Muscle layer of colon (tissue), 2 donors: ENCODE data around the gene NINJ2.
"Not testable (repeated sequence)": the region's sequence is repeated elsewhere in the genome, so short reads cannot be mapped to it uniquely, and the experiment has no call there.

Source experiments
- H3K27ac ChIP-seq: one replicate; pipeline ENCODE4 v1.7.0; 2013; ENCODE audit warnings: low read depth, mild to moderate bottlenecking, low read length, moderate library complexity
- H3K27me3 ChIP-seq, 2 donors: one replicate each; pipeline ENCODE4 v1.7.0; 2013; ENCODE audit warnings: low read length in 2 of 2, mild to moderate bottlenecking in 2 of 2; ENCODE audit not compliant: insufficient read depth in 2 of 2, control insufficient read depth in 1 of 2
- H3K36me3 ChIP-seq: one replicate; pipeline ENCODE4 v1.7.0; 2013; ENCODE audit warnings: mild to moderate bottlenecking, low read length; ENCODE audit not compliant: insufficient read depth
- H3K4me1 ChIP-seq: one replicate; pipeline ENCODE4 v1.7.0; 2013; ENCODE audit warnings: mild to moderate bottlenecking, low read length; ENCODE audit not compliant: insufficient read depth
- H3K4me3 ChIP-seq, 2 donors: one replicate each; pipeline ENCODE4 v1.7.0; 2013; ENCODE audit warnings: low read length in 2 of 2, low read depth in 1 of 2, mild to moderate bottlenecking in 1 of 2, moderate library complexity in 1 of 2
- H3K9ac ChIP-seq: one replicate; pipeline ENCODE4 v1.7.0; 2013; ENCODE audit warnings: low read length
- H3K9me3 ChIP-seq: one replicate; pipeline ENCODE4 v1.7.0; 2013; ENCODE audit warnings: mild to moderate bottlenecking, low read length
- donor health status: abdominal sarcoma.
- donor health status: Adenocarcinoma of cecum.

Gene NINJ2

GRCh38 chr12:663293-663871 is at the start of gene NINJ2:
Gene NINJ2 (minus strand): TSS chr12:663445. CDS start chr12:663360, 85 bp downstream.
- no peak within 1 kb of the TSS for H3K9ac ChIP-seq
- H3K4me1 ChIP-seq: peaks cover 13% of the 10 kb centered on the region
- no peaks in the 10 kb centered on the region for H3K36me3 ChIP-seq
- H3K9me3 ChIP-seq: no peaks in the 10 kb centered on the region
- peak within 1 kb of the TSS in 1 of 2 donors; percentile 29 for H3K4me3 ChIP-seq
- no peaks in the 10 kb centered on the region for H3K27me3 ChIP-seq
- H3K27ac ChIP-seq: no peak within 1 kb of the TSS

DNA sequence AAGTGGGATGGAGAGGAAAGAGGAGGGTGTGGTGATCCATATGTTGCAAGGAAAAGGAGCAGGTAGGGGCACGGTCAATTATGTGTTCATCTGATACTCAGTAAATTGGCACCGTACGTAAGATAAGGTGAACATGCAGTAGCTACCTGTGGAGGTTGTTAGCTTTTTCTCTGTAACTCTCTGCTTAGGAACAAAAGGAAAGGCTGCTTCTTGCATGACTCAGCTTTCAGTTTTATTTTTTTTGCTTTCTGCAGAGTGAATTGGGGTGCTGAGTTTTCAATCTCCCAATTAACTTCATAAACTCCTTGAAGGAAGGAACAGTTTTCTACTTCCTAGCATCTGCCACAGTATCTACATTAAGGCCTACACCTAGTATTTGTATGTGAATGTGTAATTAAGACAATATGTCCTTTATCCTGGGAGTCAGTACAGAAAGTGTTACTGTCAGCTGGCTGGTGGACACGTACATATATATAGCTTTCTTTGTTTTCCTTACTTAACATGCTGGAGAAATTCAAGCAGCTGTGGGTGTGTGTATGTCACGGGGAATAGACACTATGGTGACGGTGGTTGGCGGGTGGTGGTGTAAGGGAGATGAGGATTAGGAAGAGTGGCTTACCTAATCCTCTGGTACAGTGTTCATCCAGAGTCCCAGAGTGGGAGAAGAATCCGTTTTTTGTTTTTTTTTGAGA is 49.1 kb upstream of the NINJ2 start:
- Histone ChIP-seq H3K4me1 (no peaks in the 10 kb centered on the region), H3K27me3 (no peaks in the 10 kb centered on the region), H3K9ac (no peak overlapping the region), H3K27ac (no peak overlapping the region), H3K36me3 (no peaks in the 10 kb centered on the region), H3K4me3 (no peak overlapping the region), H3K9me3 (no peaks in the 10 kb centered on the region)

GRCh38 chr12:709455-710020 is 46.3 kb upstream of the NINJ2 start:
- H3K9ac ChIP-seq: no peak overlapping the region
- no peak overlapping the region for H3K27ac ChIP-seq
- no peaks in the 10 kb centered on the region for H3K27me3 ChIP-seq
- H3K4me1 ChIP-seq: no peaks in the 10 kb centered on the region
- no peaks in the 10 kb centered on the region for H3K9me3 ChIP-seq
- H3K36me3 ChIP-seq: no peaks in the 10 kb centered on the region
- no peak overlapping the region for H3K4me3 ChIP-seq

DNA sequence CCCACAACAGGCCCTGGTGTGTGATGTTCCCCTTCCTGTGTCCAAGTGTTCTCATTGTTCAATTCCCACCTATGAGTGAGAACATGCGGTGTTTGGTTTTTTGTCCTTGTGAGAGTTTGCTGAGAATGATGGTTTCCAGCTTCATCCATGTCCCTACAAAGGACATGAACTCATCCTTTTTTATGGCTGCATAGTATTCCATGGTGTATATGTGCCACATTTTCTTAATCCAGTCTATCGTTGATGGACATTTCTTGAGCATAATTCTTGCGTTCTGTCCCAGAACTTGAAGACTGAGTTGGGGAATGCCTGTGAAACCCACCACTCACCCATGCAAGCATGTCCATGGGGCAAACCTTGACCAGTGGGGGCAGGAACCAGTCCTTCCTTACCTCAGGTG is 44.8 kb upstream of the NINJ2 start:
- H3K27ac ChIP-seq, H3K36me3 ChIP-seq, H3K4me3 ChIP-seq, H3K4me1 ChIP-seq, H3K9me3 ChIP-seq, H3K9ac ChIP-seq, H3K27me3 ChIP-seq: not testable (repeated sequence)

DNA sequence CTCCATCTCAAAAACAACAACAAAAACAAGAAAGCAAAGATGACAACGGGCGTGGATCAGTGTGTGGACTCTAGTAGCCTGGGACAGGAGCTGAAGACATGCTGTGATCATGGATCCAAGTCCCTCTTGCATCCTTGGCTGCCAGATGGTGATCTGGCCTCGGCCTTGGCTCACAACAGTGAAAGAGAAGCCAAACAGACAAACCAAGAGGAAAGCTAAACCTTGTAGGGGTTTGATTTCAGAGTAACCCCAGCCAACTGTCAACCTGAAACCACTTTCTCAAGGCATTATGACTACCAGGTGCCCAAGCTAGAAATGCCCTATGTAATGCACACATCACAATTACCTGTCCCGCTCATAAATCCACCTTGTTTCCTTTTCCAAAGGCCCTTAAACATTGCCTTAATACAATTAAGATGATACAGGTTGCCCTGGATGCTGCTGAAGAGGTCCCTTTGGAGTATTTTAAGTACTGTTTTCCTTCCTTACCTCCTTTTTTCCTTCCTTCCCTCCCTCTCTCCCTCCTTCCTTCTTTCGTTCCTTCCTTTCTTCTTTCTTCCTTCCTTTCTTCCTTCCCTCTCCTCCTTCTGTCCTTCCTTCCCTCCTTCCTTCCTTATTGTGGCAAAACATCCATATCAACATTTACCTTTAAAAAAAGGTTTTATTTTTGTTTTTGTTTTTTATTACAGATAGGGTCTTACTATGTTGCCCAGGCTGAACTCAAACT is 41.4 kb upstream of the NINJ2 start:
- Histone ChIP-seq H3K4me1 (no peaks in the 10 kb centered on the region), H3K27ac (no peak overlapping the region), H3K9me3 (no peaks in the 10 kb centered on the region), H3K27me3 (no peaks in the 10 kb centered on the region), H3K4me3 (no peak overlapping the region), H3K36me3 (no peaks in the 10 kb centered on the region), H3K9ac (no peak overlapping the region)

- H3K4me1 ChIP-seq: no peaks in the 10 kb centered on the region
- H3K9ac ChIP-seq: no peak overlapping the region
- no peaks in the 10 kb centered on the region for H3K27me3 ChIP-seq
- H3K4me3 ChIP-seq: no peak overlapping the region
- H3K27ac ChIP-seq: no peak overlapping the region
- peaks cover 3% of the 10 kb centered on the region for H3K9me3 ChIP-seq
- no peaks in the 10 kb centered on the region for H3K36me3 ChIP-seq
These were observed 38.8 kb upstream of the NINJ2 start for GRCh38 chr12:701896-702539.

GRCh38 chr12:700016-700415 is 36.8 kb upstream of the NINJ2 start:
- H3K9me3 ChIP-seq: peaks cover 3% of the 10 kb centered on the region
- H3K27me3 ChIP-seq: no peaks in the 10 kb centered on the region
- H3K4me1 ChIP-seq: no peaks in the 10 kb centered on the region
- no peak overlapping the region for H3K9ac ChIP-seq
- H3K36me3 ChIP-seq: no peaks in the 10 kb centered on the region
- no peak overlapping the region for H3K27ac ChIP-seq
- H3K4me3 ChIP-seq: no peak overlapping the region

DNA sequence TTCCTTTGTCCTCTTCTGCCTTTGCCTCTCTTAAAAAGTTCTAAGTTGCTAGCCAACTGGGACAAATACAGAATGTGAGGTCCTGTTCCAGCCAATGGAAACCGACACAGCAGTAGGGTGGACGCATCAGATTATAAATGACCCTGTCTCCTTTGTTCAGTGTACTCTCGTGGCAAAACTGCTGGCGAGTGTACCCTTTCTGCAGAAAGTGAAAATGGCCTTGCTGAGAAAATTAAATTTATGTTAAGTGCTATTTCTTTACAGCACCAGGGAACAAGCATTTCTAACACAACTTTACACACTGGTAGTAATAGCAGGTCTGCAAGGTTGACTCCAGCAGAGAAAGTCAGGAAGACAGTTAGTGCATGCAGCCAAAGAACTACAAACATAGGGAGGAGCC is 35.0 kb upstream of the NINJ2 start:
- H3K4me3 ChIP-seq, H3K27ac ChIP-seq, H3K36me3 ChIP-seq: not testable (repeated sequence)

DNA sequence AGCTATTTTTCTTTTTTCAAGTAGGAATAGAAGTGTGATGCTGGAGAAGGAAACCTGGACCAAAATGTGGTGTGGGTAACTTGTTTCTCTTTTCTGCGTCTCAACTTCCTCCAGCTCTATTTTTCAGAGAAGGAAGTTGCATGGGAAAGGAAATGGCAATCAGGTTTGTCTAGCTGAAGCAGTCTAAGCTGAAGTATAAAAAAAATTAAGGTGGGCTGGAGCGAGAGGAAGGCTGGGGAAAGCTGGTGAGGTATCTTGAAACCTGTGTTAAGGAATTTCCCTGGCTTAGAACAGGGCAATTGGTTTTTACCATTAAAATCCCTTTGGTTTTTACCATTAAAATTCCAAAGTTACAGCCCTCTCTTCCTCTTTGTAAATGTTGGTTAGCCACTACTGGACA is 34.2 kb upstream of the NINJ2 start:
- H3K27ac ChIP-seq: no peak overlapping the region

More for the DNA sequence above, 35.0 kb upstream of the NINJ2 start:
- not testable (repeated sequence) for H3K9ac ChIP-seq, H3K9me3 ChIP-seq, H3K27me3 ChIP-seq, H3K4me1 ChIP-seq

GRCh38 chr12:694734-695503 is 31.7 kb upstream of the NINJ2 start:
- Histone ChIP-seq H3K36me3 (no peaks in the 10 kb centered on the region), H3K4me1 (no peaks in the 10 kb centered on the region), H3K9me3 (peaks cover 3% of the 10 kb centered on the region), H3K9ac (no peak overlapping the region), H3K4me3 (no peak overlapping the region), H3K27me3 (no peaks in the 10 kb centered on the region), H3K27ac (no peak overlapping the region)

More for the DNA sequence above, 34.2 kb upstream of the NINJ2 start:
- H3K9me3 ChIP-seq: peaks cover 3% of the 10 kb centered on the region
- H3K9ac ChIP-seq: no peak overlapping the region
- no peak overlapping the region for H3K4me3 ChIP-seq
- no peaks in the 10 kb centered on the region for H3K36me3 ChIP-seq
- no peaks in the 10 kb centered on the region for H3K4me1 ChIP-seq
- H3K27me3 ChIP-seq: no peaks in the 10 kb centered on the region
